Measurements from ENCODE around the gene L3MBTL4.

GRCh38 chr18:5966514-5966913 is 448.2 kb downstream of the L3MBTL4 start:
- no peak for TF ChIP-seq PBX2 (CRISPR knock-in tag; IDR thresholded peaks at IDR 0.05; ENCODE audit: low read depth)
- no peak for TF ChIP-seq PBX2 (tag; conservative IDR thresholded peaks at IDR 0.05; ENCODE audit: low read depth)
- no peak for TF ChIP-seq ZNF609 (CRISPR knock-in tag; IDR thresholded peaks at IDR 0.05; ENCODE audit: borderline replicate concordance)

Measured in K562 (cell line).